ENCODE measurements around the gene FOXO6.

Gene FOXO6

DNA sequence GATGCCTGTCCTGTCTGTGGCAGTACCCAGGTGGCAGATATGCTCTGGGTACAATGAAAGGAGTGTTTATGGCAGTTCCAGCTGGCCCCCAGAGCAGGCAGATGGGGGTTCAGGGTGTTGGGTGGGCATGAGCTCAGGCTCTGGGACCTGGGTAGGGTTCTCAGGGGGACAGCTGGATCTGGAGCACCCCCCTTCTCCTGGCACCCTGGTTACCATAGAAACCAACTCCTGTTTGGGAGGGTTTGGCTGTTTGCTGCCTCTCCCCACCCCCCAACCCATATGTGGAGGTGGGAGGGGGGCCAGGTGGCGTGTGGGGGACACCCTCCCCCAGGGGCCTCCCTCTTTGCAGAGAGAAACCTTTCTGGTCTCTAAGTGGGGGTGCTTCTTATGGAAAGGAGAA is 7.1 kb downstream of the FOXO6 start:
- DNase-seq = no peak

DNA sequence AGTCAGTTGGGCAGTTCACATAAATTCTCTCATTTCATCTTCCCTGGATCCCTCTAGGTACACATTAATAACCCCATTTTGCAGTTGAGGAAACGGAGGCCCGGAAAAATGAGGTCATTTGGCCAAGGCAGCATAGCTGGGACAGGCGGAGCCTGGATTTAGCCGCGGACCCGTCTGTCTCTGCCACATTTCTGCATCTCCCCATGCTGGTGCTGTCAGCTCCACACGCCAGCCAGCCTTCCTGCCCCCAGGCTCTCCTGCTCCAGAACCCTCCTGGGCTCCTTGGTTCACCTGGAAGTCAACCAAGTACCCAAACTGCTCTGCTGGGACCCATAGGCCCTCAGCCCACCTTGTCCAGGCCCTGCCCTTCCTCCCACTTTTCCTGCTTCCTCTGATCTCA is 7.6 kb downstream of the FOXO6 start:
- no peak for DNase-seq

DNA sequence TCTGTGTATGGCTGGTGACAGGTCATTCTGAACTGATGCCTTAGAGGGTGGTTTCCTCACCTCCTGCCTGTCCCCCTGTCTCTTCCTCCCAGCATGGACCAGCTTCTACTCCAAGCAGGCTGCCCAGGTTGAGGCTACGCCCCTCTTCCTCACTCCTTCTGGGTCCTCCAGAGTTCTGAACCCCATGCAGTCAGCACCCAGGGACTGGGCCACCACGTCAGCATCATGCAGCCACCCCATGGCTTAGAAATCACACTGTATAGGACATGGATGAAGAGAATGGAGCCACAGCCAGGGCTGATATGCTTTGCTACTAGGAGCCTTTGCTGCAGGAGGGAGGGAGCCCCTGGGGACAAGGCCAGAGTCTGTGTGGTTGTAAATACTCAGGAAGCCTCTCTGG is 8.3 kb downstream of the FOXO6 start:
- DNase-seq = no peak

DNA sequence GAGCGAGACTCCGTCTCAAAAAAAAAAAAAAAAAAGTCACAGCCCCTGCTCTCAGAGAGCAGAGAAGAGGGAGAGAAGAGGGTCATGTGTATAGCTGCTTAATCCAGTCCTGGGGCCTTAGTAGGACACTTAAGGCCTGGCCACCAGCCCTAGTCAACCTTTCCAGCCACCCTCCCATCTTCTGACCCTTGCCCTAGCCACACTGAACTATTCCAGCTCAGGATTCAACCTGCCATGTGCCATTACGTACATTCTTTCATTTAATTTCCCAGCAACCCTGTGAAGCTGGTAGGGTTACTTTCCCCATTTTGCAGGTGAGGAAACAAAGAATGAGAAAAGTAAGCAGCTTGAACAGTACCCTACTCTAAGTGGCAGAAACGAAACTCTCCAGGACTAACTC is 9.0 kb downstream of the FOXO6 start:
- no peak for DNase-seq

DNA sequence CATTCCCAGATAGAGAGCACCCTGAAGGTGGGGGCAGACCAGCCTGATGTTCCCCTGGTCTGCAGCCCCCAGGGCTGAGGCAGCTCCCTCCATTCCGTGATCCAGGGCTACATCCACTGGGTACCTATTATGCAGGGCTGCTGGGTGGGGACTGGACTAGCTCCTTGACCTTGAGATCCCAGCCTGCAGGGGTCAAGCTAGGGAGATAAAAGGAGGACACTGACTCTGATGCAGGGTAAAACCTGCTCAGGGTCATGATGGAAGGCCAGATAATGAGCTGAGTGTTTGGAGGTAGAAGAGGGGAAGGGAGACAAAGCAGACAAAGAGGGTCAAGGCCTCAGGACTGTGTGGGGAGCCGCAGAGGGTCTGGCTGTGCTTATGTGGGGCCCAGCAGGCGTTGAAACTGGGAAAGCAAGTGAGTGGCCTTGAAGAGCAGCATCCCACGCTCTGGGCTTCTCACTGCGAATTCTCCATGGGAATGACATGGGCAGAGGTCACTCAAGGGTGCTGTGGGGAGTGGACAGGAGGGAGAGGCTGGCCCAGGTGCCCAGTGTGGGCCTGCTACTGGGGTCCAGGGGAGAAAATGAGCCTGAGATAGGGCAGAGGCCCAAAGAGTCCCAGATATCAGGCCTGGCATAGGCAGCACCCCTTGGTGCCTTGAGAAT is 9.7 kb downstream of the FOXO6 start:
- no peak for DNase-seq

DNA sequence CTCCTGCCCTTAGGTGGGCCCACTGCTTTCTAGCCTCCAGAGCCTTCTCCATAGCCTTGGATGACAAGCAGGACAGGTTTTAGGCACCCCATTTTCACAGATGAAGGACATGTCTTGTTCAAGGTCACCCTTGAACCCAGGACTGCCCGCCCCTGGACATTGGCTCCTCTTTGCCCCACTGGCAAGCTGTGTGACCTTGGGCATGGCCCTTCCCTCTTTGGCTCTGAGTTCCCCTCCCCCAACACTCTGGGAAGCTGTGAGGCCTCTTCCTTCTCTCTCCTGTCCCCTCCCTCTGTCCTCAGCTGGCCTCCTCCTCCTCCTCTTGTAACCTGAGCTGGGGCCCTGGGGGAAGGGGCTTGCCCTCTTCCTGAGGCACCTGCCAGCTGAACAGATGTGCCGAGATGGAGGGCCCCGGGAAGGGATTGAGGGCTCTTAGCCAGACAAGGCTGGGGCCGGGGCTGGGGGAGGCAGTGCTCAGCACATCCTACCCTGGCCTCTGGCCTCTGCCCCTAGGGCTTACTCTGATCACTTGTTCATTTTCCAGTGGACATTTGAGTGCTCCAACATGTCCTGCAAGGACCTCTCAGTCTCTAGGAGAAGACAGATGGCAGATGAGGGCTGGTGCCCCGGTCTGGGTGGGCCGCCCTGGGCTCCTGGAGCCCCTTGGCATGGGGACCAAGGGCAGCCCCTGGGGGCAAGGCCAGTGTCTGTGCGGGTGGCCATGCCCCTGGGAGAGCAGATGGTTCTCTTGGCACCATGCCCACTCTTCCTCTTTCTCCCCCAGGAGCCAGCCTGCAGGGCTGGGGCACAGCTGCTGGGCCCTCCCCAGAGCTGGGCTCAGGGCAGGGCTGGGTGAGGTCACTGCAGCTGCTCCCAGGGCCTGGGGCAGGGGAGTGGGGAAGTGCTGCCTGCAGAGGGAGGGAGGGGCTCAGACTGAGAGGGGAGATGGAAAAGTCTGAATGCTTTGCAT is 10.7 kb downstream of the FOXO6 start:
- no peak for DNase-seq

DNA sequence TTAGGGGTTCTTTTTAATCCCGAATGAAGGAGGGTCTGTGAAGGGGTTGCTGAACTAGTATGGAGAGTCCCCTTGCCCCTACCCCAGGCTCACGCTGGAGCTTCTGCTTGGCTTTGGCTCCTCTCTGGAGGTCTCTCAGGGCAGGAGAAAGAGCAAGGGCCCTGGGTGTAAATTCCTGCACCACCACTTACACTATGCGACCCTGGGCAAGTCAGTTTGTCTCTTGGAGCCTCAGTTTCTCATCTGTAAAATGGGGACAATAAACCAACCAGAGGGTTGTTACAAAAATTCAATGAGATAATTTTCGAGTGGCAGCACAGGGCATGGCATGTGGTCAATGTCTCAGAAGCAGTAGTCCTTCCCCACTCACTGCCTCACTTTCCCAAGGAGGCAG is 11.4 kb downstream of the FOXO6 start:
- no peak for DNase-seq

DNA sequence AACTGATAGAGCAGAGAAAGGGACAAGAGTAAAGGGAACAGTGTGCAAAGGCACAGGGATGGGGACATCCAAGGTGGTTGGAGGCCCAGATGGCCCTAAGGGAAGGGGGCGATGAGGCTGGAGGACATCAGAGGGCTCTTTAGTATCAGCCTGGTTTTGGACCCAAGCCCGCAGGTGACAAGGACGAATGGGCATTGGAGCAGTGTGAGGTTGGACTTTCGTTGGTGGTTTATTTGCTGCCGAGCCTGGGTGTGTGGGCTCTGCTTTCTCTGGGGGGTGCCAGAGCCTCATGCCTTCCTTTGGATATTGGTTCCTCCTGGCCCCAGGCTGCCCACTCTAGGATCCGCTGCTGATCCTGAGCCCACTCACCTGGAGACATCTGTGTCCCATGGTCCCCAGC is 12.1 kb downstream of the FOXO6 start:
- DNase-seq = no peak

DNA sequence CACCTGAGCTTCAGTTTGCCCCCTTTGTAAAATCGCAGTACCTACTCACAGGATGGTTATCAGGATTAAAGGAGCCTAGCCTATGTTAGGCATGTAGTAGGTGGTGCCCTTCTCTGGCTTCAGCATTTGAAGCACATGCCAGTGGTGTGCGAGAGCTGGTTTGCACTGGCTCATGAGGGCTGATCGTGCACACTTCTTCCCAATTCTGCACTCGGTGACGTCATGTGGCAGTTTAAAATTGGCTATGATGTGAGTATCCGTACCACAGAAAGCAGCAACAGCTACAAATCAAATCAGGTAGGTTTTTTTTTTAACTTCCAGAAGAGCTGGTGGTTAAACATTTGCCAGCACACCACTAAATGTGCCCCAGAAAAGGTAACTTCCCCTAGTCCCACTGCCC is 13.5 kb downstream of the FOXO6 start:
- no peak for DNase-seq

DNA sequence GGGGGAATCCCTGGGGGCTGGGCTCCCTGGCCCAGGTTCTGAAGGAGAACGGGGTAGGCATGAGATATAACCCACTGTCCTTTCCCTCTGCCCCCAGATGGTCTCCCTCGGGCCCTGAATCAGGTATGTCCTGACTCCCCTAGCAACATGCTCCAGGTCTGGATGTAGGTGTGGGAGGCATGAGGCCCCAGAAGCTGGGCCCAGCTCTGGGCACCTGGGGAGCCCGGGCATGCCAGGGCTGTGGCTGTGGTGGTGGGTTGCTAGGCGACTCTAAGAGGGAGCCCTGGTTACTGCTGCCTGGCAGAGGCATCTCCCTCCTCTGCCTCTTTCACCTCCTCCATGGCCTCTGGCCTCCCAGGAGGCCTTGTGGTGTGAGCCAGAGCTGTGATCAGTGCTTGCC is 16.2 kb downstream of the FOXO6 start:
- DNase-seq = no peak

DNA sequence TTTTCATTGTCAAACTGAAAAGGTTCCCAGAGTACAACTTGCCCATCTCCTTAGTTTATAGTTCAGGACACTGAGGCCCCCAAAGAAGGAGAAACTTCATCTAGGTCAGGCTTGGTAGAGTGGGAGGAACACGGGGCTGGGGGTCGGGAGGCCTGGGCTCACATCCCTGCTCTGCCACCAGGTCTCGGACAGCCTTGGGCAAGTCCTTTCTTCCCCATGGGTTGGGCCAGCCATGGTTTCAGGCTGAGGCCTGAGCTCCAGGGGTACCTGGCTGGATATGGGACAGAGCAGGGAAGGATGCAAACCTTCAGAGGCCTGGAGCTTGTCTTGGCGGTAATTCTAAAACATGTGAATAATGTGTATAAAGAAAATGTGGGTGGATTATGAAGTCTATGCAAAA is 17.0 kb downstream of the FOXO6 start:
- no peak for DNase-seq

DNA sequence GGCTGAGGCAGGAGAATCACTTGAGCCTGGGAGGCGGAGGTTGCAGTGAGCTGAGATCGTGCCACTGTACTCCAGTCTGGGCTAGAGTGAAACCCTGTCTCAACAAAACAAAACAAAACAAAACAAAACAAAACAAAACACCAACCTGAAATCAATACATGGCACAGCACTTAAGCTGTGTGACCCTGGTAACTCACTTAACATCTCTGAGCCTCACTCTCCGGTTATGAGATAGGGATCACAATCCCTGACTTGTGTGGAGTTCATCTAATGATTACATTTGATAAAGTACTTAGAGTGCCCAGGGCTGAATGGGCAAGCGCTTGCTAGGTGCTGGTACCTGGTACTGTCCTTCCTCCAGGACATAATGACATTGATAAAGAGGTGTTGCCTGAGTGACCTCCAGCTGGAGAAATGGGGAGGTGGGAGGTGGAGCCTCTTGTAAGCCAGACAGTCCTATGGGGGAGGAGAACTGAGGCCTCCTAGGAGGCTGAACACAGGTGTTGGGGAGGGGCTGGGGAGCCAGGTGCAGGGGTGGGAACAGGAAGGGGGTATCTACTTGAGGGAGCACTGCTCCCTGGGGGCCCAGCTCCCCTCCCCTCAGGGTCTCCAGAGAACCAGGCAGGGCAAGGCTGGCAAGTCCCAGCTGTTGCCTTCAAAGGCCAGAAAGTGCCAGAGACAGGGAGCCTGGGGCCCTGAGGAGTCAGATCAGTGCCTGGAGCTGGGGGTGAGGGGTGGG is 17.9 kb downstream of the FOXO6 start:
- DNase-seq = no peak

DNA sequence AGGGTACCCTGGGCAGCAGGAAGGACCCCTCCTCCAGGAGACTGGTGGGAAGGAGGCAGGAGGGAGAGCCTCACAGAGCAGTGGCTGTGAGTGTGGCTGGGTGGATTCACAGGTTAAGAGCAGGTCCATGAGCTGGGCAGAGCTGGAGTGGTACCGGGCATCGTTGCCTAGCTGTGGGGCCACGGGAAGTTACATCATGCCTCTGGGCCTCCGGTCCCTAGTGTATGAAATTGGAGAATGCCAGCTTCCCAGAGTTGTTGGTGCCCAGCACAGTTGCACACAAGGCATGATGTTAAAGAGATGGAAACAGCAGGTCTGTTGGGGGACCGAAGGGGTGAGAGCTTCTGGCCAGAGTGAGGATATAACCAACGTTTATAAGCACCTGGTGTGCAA is 18.5 kb downstream of the FOXO6 start:
- DNase-seq = no peak

DNA sequence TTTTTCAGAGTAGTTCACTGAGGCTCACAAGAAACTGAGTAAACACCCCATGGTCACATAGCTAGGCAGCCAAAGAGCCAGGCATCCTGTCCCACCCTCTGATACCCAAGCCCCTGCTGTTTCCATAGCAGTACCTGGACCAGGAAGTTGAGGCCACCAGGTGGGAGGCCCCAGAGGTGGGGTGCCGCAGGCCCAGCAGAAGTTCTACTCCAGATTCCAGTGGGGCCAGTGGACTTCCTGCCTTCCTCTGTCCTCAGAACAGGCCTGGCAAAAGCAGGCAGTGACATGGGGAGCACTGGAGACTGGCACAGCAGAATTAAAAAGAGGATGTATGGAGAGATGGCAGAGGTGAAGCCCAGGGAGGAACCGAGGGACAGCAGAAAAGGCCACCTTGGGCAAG is 19.0 kb downstream of the FOXO6 start:
- DNase-seq = no peak

DNA sequence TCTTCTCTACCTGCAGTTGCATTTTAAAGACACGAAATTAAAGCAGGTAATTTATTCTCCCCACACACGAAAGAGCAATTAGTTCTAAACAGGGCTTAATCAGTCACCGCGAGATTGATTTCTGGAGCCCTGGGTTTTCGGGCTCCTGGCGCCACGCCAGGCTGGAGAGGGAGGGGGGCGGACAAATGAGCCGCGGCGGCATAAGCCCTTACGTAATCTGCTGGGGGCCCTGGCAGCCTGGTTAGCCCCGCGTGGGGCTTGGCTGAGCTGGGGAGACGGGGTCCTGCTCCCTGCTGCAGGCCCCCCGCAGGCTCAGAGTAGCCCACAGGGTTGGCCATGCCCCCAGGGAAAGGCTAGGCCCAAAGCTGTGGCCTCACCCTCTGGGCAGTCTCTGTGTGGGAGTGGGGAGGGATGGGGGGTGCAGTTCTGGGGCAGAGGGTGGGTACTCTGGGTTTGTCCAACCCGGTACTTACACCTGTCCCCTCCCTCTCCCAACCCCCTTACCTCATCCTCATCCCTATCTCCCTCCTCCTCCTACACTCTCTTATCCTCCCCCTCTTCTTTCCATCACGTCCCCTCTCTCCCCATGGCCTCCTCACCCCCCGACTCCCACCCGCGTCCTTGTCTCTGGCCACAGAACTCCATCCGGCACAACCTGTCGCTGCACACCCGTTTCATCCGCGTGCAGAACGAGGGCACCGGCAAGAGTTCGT is 19.9 kb downstream of the FOXO6 start:
- DNase-seq = no peak

DNA sequence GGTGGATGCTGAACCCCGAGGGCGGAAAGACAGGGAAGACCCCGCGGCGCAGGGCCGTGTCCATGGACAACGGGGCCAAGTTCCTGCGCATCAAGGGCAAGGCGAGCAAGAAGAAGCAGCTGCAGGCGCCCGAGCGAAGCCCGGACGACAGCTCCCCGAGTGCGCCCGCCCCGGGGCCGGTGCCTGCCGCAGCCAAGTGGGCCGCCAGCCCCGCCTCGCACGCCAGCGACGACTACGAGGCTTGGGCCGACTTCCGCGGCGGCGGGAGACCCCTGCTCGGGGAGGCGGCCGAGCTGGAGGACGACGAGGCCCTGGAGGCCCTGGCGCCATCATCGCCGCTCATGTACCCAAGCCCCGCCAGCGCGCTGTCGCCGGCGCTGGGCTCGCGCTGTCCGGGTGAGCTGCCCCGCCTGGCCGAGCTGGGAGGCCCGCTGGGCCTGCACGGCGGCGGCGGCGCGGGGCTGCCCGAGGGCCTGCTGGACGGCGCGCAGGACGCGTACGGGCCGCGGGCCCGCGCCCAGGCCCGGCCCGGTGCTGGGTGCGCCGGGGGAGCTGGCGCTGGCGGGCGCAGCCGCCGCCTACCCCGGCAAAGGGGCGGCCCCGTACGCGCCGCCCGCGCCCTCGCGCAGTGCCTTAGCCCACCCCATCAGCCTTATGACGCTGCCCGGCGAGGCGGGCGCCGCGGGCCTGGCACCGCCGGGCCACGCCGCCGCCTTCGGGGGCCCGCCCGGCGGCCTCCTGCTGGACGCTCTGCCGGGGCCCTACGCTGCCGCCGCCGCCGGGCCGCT is 20.7 kb downstream of the FOXO6 start:
- peak; percentile 67 for DNase-seq

DNA sequence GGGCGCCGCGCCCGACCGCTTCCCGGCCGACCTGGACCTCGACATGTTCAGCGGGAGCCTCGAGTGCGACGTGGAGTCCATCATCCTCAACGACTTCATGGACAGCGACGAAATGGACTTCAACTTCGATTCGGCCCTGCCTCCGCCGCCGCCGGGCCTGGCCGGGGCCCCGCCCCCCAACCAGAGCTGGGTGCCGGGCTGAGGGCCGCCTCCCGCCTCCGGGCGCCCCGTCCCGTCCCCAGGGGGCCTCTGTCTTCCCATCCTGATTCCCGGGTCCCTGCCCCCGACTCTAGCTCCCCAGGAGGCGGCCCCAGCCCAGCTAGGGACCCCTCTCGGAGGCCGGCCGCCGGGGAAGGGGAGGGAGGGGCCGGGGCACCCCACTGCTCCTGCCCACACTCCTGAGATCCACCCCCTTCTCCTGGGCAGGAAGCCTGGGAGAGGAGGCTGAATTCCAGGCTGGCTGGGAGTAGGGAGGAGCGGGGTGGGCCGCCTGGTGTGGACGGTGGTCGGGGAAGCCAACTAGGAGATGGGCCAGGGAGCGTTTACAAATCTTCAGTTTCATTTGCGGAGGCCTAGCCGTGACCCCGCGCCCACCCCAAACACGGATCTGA is 21.4 kb downstream of the FOXO6 start:
- no peak for DNase-seq

DNA sequence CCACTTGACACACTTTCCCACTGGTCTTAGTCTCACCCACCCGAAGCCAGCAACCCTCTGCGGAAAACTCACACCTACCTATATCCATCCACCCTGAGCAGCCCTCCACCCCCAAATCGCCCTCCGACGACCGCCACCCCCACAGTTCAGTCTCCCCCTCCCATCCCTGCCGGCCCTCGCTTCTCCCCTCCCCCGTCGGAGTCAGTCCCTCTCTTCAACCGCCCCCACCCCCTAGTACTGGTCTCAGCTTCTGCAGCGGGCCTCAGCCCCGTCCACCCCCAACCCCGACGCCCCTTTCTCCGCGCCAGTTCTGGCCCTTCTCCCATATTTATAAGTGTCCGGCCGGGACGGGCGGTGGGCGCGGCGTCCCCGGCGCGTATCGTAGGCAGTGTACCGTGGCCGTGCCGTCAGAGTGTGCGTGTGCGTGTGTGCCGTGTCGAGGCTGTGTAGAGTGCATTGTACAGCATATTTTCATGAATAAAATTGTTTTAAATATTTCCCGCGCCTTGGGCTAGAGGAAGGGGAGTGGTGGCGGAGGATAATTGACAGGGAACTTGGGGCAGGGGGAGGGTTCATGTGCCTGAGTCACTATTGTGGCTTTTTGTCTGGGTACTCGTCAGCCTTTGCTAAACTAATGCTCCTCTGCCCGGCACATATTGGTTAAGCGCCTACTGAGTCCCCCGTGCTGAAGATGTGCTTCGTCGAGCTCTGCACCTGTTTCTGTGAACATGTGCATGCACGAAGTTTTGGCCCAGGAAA is 22.0 kb downstream of the FOXO6 start:
- peak; percentile 50 for DNase-seq

DNA sequence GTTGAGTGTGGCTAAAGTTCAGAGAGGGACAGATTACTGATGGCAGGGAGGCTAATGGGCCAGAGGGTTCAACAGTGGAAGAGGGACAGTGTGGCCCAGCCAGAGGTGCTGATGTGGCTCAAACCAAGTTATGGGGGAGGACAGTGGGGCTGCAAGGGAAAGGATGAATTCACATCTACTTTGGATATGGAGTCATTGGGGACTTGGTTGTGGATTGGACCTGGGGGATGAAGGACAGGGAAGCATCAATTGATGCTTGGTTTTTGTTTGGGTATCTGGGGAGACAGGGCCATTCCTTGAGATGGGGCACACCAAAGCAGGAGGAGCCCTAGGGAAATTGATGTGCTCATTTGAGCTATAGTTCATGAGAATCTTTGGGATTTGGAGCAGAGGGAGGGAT is 23.3 kb downstream of the FOXO6 start:
- DNase-seq = no peak

DNA sequence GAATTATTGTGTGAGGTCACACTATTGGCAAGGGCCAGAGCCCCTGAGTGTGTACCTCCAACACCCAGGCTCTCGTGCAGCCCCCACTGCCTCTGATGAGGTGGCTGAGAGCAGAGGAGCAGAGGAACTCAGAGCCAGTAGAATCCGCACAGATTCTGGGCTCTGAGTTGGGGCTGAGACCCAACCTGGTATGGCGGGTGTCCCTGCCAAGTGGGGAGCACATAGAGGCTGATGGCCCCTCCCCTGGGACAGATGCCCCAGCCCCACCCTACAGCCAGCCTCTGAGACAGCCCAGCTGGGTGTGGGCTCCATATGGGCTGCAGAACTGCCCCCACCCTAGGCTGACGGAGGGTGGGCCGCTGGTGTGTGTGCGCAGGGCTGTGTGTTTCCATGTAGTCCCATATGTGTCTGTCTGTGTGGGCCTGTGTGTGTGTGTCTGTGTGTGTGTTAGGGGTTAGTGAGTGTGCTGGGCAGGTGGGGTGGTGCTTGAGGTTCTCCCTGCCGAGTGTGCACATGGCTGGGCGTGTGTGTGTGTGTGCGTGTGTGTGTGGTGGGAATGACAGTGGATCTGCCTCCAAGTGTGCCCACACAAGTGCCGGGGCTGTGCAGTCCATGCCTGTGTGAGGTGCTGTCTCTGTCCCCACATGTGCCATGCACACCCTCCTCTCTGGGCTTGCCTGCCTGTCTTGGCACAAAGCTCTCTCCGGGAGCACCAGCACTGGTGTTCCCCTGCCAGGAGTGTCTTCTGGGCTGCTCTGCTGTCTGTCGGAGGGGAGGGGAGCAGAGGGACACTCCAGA is 24.4 kb downstream of the FOXO6 start:
- DNase-seq = no peak

All from activated CD8-positive, alpha-beta memory T cell treated with anti-CD3 and anti-CD28 coated beads, Interleukin-2, amount 50 U/mL, for 4 hours (primary cell).